SK-N-SH treated with all-trans-retinoic acid at 6 μM for 48 hours (cell line): ENCODE measurements around the gene AHRR.

Experiments
- PPARA ChIP-seq: fragments of 250-450 bp; sonication (Bioruptor Pico); IDR thresholded peaks from 2 replicates; pipeline ENCODE4 v1.5.0; 2020; ENCODE audit warnings: mild to moderate bottlenecking, borderline replicate concordance
- RARB ChIP-seq: fragments of 250-450 bp; sonication (Bioruptor Pico); IDR thresholded peaks from 2 replicates; pipeline ENCODE4 v1.8.0; 2021; ENCODE audit warnings: mild to moderate bottlenecking, moderate library complexity
- TF ChIP-seq, protein P1 (sequence below): fragments of 250-450 bp; sonication (Bioruptor Pico); IDR thresholded peaks from 2 replicates; pipeline ENCODE4 v1.5.1; 2020; ENCODE audit warnings: low read depth, mild to moderate bottlenecking, moderate library complexity
- TF ChIP-seq, protein P2 (sequence below): fragments of 250-450 bp; sonication (Bioruptor Pico); IDR thresholded peaks from 2 replicates; pipeline ENCODE4 v1.5.1; 2021; ENCODE audit warnings: mild to moderate bottlenecking, moderate library complexity
- TF ChIP-seq, protein P3 (sequence below): fragments of 250-450 bp; sonication (Bioruptor Pico); IDR thresholded peaks from 2 replicates; pipeline ENCODE4 v1.8.0; 2020; ENCODE audit warnings: mild to moderate bottlenecking, moderate library complexity, borderline replicate concordance

DNA sequence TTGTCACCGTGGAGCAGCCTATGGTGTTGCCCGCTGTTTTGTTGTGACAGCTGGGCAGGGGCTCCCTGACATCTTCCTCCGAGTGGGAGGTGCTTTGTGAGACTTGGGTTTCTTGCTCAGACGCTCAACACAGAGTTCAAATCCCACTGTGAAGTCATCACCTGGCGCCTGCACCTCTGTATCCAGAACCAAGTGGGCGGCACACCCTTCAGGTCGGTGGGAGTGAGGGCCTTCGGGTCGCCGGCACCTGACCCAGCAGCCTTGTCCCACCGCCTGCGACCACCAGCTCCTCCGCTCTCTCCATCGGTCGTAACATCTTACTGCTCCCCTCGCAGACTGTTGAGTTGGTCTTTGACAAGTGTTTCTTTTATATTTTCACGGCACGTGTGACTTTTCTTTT, 83.9 kb downstream of the AHRR start:
- TF ChIP-seq, protein P1, sequence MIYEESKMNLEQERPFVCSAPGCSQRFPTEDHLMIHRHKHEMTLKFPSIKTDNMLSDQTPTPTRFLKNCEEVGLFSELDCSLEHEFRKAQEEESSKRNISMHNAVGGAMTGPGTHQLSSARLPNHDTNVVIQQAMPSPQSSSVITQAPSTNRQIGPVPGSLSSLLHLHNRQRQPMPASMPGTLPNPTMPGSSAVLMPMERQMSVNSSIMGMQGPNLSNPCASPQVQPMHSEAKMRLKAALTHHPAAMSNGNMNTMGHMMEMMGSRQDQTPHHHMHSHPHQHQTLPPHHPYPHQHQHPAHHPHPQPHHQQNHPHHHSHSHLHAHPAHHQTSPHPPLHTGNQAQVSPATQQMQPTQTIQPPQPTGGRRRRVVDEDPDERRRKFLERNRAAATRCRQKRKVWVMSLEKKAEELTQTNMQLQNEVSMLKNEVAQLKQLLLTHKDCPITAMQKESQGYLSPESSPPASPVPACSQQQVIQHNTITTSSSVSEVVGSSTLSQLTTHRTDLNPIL, result no peak
- TF ChIP-seq RARB, result no peak
- TF ChIP-seq, protein P2, sequence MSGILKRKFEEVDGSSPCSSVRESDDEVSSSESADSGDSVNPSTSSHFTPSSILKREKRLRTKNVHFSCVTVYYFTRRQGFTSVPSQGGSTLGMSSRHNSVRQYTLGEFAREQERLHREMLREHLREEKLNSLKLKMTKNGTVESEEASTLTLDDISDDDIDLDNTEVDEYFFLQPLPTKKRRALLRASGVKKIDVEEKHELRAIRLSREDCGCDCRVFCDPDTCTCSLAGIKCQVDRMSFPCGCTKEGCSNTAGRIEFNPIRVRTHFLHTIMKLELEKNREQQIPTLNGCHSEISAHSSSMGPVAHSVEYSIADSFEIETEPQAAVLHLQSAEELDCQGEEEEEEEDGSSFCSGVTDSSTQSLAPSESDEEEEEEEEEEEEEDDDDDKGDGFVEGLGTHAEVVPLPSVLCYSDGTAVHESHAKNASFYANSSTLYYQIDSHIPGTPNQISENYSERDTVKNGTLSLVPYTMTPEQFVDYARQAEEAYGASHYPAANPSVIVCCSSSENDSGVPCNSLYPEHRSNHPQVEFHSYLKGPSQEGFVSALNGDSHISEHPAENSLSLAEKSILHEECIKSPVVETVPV (CRISPR knock-in tag), result no peak
- TF ChIP-seq PPARA (CRISPR knock-in tag), result no peak
- TF ChIP-seq, protein P3, sequence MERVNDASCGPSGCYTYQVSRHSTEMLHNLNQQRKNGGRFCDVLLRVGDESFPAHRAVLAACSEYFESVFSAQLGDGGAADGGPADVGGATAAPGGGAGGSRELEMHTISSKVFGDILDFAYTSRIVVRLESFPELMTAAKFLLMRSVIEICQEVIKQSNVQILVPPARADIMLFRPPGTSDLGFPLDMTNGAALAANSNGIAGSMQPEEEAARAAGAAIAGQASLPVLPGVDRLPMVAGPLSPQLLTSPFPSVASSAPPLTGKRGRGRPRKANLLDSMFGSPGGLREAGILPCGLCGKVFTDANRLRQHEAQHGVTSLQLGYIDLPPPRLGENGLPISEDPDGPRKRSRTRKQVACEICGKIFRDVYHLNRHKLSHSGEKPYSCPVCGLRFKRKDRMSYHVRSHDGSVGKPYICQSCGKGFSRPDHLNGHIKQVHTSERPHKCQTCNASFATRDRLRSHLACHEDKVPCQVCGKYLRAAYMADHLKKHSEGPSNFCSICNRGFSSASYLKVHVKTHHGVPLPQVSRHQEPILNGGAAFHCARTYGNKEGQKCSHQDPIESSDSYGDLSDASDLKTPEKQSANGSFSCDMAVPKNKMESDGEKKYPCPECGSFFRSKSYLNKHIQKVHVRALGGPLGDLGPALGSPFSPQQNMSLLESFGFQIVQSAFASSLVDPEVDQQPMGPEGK (CRISPR knock-in tag), result no peak
